Nasal cavity respiratory epithelium epithelial cell of viscerocranial mucosa (primary cell): ENCODE data around the gene STRC. TPM values are rescaled to one million over a fixed set of nuclear protein-coding genes. Genes with fewer than 3 reads are reported as not detected.

Experiments
- total RNA-seq: library from RNA; depleted of rRNA; stranded (reverse); fragments of >200 nt; gene quantifications from 2 replicates; pipeline ENCODE4 v1.2.3, GENCODE V29; 2014

STRC gene
- 0.34 and 0.71 TPM in 2 replicates for total RNA-seq

DNA sequence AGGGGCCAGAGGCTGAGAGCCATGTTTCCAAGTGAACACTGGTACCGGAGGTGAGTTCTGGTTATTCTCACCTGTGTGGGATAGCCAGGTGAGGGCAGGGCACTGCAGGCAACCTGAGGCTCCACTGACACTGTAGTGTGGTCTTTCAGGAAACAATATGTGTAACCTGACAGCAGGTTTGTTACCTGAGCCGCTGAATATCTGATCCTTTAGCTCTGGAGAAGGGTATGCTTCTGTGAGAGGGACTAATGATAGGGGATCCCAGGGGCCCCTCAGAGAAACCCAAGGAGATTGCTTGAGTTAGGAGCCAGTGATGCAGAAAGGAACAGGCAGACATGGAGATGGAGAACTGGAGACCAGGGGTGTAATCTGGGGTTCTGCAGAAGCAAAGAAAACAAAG, at the start of gene STRC:
Gene STRC, minus strand, starts transcription at position 101 of the 400 bp plus-strand sequence. Its CDS starts 78 bp downstream, at position 23.

DNA sequence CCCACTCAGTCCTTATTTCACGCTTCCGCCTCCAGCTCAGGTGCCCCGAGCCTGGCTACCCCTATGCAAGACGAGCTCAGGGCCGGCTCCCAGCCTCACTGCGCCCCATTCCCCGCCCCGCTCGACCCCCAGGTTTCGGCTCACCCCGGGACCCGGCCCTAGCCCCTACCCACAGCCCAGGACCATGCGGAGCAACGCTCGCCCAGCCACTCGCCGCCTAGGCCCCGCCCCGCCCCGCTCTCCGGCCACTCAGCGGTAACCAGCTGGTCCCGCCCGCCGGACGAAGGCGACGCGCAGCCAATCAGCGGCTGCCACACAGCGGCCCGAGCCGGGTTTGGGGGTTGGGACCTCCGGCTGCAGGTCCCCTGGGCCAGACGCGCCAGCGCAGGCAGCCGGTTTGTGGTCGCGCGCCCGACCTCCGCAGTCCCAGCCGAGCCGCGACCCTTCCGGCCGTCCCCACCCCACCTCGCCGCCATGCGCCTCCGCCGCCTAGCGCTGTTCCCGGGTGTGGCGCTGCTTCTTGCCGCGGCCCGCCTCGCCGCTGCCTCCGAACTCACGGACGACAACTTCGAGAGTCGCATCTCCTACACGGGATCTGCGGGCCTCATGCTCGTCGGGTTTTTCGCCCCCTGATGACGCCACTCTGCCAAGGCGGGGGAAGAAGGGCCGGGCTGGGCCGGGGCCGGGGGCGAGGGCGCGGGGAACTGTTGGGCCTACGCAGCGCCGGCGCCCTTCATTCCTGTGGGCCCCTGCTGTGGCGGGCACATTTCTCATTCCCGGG, 30.2 kb upstream of the STRC start, which contains the start of gene CATSPER2:
Gene CATSPER2, minus strand, starts transcription at position 196 of the 781 bp plus-strand sequence. CDS start 783 bp downstream, outside the sequence.

DNA sequence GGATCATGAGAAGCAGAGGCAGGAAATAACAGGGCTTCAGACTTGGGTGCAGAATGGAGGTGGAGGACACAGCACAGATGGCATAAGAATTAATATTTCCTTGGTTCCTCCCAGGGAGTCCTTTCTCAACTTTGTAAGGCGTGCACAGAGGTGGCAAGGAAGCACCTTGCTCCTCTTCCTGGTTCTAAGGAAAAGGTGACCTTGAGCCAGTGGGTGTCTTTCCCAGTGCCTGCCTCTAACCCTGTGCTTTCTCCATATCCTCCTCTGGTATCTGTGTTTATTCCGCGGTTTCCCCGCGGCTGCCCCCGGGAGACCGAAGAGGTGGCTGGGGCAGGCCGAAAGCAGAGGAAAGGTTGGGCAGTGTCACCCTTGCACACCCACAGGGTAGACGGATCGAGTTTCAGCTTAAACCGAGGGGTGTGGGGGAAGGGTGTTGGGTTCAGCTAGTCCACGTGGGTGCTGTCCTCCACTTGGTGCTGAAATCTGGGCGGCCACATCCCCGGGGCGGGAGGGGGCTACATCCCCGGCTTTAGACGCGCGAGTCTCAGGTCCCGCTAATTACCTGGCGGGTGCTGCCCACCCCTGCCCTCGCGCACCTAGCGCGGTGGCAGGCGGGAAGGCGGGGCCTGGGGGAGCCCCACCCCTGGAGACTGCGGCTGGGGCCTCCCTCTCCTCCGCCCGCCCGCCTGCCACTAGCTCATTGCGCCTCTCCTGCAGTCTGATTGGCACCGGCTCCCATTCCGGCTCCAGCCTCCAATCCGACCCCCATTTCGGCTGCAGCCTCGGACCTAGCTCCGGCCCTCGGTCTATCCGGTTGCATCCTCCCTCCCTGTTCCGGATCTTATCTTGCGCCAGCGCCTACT, 25.0 kb downstream of the STRC start, which contains the start of gene CKMT1B:
Gene CKMT1B, plus strand, starts transcription at position 700 of the 863 bp plus-strand sequence. CDS start 192 bp downstream, outside the sequence.

DNA sequence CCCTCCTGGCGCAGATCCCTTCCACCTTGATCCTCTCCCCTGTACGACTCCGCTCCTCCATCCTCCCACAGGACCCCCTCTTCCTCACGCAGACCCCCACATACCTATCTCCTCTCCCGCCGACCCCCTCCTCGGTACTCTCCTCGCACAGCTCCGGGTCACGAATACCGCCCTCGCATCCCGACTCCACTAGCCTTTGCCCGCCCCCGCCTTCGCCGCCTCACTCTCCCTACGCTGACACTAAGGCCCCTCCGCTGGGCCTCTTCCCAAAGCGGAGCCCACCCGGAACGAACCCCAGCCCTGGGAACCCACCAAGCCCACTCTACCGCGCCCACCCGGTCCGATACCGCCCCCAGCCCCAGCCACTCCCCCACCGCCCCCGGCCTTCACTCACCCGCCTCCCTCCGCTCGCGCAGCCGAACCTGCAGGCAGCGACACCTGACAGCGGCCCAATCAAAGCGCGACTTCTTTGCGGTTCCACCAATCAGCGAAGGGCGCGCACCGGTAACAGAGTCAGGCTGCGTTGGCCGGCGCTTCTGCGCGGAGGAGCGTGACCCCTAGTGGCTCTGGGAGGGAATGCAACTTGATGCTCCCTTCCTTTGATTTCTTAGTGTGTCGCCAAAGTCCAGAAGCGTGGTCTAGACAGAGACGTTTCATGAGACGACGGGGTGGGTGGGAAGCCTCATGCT, 28.7 kb downstream of the STRC start, which contains the start of gene PPIP5K1:
Gene PPIP5K1, minus strand, starts transcription at position 431 of the 689 bp plus-strand sequence. CDS start 5,704 bp downstream, outside the sequence.

Other genes starting within 250 kb of the STRC start
- 42.4 and 49.6 TPM in 2 replicates for gene ZSCAN29, start 247.8 kb downstream of the STRC start, total RNA-seq
- gene TUBGCP4, start 247.7 kb downstream of the STRC start, total RNA-seq: 17.8 and 22.7 TPM in 2 replicates
- 31.1 and 74.0 TPM in 2 replicates for gene TP53BP1, start 125.6 kb downstream of the STRC start, total RNA-seq
- gene MAP1A, start 101.2 kb downstream of the STRC start, total RNA-seq: under 0.01 and 1.9 TPM in 2 replicates
- gene PPIP5K1, start 28.6 kb downstream of the STRC start, total RNA-seq: 53.3 and 101 TPM in 2 replicates
- gene CKMT1B, start 24.8 kb downstream of the STRC start, total RNA-seq: 17.8 and 69.5 TPM in 2 replicates
- gene CATSPER2, start 30.0 kb upstream of the STRC start, total RNA-seq: 1.4 and 6.7 TPM in 2 replicates
- 21.5 and 63.9 TPM in 2 replicates for gene CKMT1A, start 75.1 kb upstream of the STRC start, total RNA-seq
- gene PDIA3, start 127.6 kb upstream of the STRC start, total RNA-seq: 223 and 333 TPM in 2 replicates
- 21.9 and 24.1 TPM in 2 replicates for gene ELL3, start 158.2 kb upstream of the STRC start, total RNA-seq
- gene SERF2, start 173.5 kb upstream of the STRC start, total RNA-seq: 224 and 266 TPM in 2 replicates
- gene SERINC4, start 181.4 kb upstream of the STRC start, total RNA-seq: 0.07 TPM in 1 of 2 replicates, not detected in the other
- gene HYPK, start 181.8 kb upstream of the STRC start, total RNA-seq: 4.3 and 5.8 TPM in 2 replicates
- 28.4 and 38.1 TPM in 2 replicates for gene MFAP1, start 205.9 kb upstream of the STRC start, total RNA-seq
- gene WDR76, start 208.2 kb upstream of the STRC start, total RNA-seq: 1.4 and 1.6 TPM in 2 replicates